HG03378 (cell line): ENCODE data around the gene SPAG16.
A peak's percentile ranks its signal among the peaks of the same experiment; 100 is the strongest.
"Not testable (repeated sequence)": the region's sequence is repeated elsewhere in the genome, so short reads cannot be mapped to it uniquely, and the experiment has no call there.

ENCODE experiments used
- ATAC-seq: cut with Tn5 transposase; IDR thresholded peaks from one replicate; pipeline ENCODE4 v1.9.1; 2021; ENCODE audit warnings: mild to moderate bottlenecking, moderate library complexity; ENCODE audit not compliant: unreplicated experiment

SPAG16 gene

GRCh38 chr2:213688825-213689224, 404.6 kb downstream of the SPAG16 start:
- ATAC-seq, result not testable (repeated sequence)

DNA sequence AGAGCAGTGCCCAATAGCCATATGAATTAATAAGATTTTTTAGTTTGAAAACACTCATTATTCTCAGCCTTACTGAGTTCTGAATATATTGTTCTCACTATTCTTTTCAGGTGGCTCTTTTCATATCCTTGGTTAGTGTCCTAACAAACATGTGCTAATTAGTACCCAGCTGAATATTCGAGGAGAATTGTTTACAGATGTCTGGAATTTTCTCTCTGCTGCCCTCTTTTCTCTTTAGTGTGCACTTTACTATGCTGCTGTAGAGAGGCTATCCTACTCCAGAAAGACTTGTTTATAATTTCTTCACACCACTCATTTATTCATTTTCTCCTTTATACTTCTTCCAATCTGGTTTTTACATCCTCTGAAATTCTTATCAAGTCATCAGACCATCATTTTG, 405.3 kb downstream of the SPAG16 start:
- no peak for ATAC-seq

GRCh38 chr2:213691351-213691750, 407.1 kb downstream of the SPAG16 start:
- no peak for ATAC-seq

DNA sequence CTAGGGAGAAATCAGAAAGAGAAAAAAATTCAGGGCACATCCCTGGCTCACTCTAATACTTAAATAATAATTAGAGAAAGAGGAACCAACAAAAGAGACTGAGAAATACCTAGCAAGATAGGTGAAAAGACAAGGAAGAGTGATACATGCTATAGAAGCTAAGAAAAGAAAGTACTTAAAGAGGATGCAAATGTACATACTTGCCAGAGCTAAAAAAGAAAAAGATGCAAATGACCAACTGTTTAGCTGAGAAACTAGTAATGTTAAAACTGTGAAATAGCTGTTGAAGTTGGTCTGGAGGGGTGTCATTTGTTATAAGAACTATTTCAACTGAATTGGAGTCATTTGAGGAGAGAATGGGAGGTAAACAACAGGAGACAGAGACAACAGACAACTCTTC, 412.2 kb downstream of the SPAG16 start:
- peak; percentile 62 for ATAC-seq

- ATAC-seq, result not testable (repeated sequence)
These were observed 417.1 kb downstream of the SPAG16 start for GRCh38 chr2:213701365-213701764.

GRCh38 chr2:213703406-213704098, 419.3 kb downstream of the SPAG16 start:
- no peak for ATAC-seq

GRCh38 chr2:213710164-213710563, 425.9 kb downstream of the SPAG16 start:
- no peak for ATAC-seq

GRCh38 chr2:213718411-213718810, 434.1 kb downstream of the SPAG16 start:
- not testable (repeated sequence) for ATAC-seq

GRCh38 chr2:213722565-213722964, 438.3 kb downstream of the SPAG16 start:
- no peak for ATAC-seq

GRCh38 chr2:213723041-213723560, 438.8 kb downstream of the SPAG16 start:
- no peak for ATAC-seq

GRCh38 chr2:213723707-213724106, 439.4 kb downstream of the SPAG16 start:
- no peak for ATAC-seq

DNA sequence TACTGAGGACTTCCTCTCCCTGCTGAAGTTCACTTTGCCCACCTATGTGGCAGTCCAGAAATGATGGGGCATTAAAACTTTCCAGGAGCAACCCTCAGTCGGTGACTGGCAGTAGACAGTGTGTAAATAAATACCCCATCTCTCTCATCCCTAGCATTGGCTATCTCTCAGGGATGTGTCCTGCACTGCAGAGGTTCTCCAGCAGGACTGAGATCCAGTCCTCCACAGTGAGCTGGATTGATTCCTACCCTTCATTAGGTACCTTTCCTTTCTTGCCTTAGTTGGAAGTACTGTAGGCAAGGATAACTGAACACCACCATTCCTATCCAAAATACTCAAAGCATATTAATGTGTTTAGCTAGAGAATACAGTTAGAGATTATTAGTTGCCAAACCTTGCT, 441.8 kb downstream of the SPAG16 start:
- ATAC-seq, result no peak

- peak; percentile 96 for ATAC-seq
These were observed 449.6 kb downstream of the SPAG16 start for GRCh38 chr2:213733893-213734292.

- ATAC-seq, result peak; percentile 98
These were observed 456.2 kb downstream of the SPAG16 start for GRCh38 chr2:213740453-213740852.

- peak; percentile 96 for ATAC-seq
These were observed 467.2 kb downstream of the SPAG16 start for GRCh38 chr2:213751446-213751845.

- ATAC-seq, result no peak
These were observed 468.3 kb downstream of the SPAG16 start for GRCh38 chr2:213752575-213752974.

- no peak for ATAC-seq
These were observed 473.3 kb downstream of the SPAG16 start for GRCh38 chr2:213757525-213757924.

DNA sequence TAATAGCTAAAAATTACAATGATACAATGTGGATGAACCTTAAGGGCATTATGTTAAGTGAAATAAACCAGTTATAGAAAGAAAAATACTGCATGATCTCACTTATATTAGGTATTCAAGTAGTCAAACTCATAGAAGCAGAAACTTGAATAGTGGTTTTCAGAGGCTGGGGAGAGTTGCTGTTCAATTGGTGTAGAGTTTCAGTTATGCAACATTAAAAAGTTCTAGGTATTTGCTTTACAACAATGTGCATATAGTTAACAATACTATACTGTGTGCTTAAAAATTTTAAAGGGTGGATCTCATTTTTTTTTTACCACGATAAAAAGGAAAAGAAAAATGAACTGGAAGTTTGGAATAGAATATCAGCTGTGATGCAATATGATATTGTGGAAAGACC, 479.1 kb downstream of the SPAG16 start:
- no peak for ATAC-seq

DNA sequence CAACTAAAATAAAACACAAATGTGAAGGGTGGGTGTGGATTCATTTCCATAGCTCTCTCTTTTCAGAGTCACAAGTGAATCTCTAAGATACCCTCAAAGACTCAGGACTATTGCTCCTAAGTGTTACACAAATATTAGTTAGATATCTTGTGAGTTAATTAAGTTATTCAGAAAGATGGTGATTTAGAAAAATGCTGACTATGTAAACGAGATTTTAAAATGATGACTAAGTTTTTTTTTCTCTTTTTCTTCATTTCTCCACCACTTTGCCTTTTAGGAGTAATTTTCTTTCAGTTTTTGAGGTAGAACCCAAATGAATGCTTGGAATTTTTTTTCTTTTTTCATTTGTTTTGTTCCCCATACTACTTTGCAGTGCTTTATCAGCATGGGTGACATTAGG, 479.7 kb downstream of the SPAG16 start:
- ATAC-seq, result no peak

DNA sequence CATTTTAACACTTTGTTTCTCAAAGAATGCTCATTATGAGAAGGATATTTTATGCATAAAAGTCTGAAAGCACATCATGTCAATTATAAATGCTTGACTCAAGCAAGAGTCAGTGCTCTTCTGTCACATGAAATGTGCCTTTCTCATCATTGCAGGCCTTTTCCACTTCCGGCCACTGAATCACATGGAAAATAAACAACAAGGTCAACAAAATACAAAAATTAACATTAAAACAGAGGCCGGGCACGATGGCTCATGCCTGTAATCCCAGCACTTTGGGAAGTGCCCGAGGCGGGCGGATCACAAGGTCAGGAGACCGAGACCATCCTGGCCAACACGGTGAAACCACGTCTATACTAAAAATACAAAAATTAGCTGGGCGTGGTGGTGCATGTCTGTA, 480.6 kb downstream of the SPAG16 start:
- ATAC-seq, result no peak

DNA sequence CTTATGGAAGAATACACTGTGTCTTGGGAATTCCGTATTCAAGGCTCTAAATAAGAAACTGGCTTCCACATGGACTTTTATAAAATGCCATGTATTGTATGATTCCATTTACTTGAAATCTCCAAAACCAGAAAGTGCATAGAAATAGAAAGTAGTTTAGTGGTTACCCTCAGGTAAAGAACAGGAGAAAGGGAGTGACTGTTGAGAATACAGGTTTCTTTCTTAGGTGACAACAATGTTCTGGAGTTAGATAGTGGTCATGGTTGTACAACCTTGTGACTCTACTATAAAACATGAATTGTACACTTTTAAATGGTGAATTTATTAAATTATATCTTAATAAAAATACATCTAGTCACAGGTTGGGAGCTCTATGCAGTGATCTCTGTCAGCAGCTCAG, 481.8 kb downstream of the SPAG16 start:
- peak; percentile 39 for ATAC-seq

DNA sequence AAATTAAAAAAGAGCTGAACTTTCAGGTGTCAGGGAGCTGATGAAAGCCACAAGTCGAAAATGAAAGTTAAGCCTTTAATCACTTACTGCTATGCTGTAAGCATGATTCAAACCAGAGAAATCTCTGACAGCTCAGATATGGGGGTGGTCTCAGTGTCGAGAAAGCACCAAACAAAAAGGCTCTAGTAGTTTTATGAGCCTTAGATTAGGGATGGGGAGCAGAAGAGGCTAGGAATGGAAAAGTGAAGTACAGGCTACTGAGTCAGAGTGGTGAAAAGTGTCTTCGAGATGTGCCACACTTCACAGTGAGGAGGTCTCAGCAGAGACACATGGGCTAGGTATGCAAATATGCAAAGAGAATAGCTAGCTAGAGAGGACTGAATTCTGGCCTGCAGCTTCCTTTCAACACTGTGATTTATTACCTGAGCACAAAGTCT, 482.2 kb downstream of the SPAG16 start:
- ATAC-seq, result peak; percentile 97

DNA sequence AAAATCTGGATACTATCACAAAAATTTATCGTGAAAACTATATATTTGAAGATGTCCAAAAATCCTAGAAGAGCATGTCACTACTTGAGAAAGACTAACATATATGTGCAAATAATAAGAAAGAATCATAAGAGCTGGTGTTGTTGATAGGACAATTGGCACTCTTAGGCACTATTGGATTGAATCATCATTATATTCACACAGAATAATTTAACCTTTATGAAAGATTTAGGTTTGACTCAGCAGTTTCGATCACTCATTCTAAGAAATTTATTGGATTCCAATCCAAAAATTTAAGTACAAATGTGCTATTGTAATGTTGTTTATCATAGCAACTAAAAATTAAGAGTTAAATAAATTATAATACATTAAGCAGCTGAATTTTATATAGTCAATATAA, 503.6 kb downstream of the SPAG16 start:
- ATAC-seq, result peak; percentile 71
